Measurements from ENCODE around the gene SYTL1.

SYTL1 gene

DNA sequence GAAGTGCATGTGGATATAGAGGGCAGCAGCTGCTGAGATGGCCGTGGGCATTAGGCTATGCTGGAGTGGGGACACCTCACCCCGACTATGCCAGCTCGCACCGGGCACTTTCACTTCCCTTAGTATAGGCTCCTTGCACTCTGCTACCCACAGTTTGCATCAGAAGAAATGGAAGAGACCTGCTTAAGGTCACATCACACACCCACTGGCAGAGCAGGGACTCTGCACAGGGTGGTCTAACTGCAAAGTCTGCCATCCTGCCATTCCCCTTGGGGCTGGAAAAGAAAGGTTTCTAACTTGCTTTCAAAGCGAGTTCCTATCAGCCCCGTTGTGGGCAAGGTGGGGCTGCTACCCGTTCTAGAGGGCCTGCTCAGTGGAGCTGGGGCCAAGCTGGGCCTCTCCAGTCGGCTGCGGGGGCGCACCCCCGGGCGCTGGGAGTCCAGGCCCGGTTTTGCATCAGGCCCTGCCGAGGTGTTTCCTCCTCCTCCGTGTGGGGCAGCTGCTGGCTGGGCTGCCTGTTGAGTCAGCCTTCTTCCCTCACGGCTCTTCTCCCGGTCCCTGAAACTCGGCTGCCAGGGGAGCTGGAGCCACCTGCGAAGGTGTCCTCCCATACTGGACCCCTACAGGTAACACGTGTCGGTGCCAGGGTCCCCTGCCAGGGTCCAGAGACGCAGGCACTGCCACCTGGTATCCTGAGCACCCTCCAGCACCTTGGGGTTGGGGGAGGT, at the start of gene SYTL1:
Gene SYTL1 (plus strand): TSS at position 498 of the 728 bp plus-strand sequence. CDS start 3,313 bp downstream, outside the sequence.
- no peak for TF ChIP-seq CREB1 (IDR thresholded peaks at IDR 0.05; ENCODE audit: low read depth)
- TF ChIP-seq TCF12 (IDR thresholded peaks at IDR 0.05; ENCODE audit: low read depth): 0 out of 2 replicates have a peak, but pooled peaks have one; percentile 54
- TF ChIP-seq RAD21 (IDR thresholded peaks at IDR 0.05; ENCODE audit: low read depth): no peak
- peak; percentile 47; the same call in 1 of the 2 replicates for TF ChIP-seq EP300 (IDR thresholded peaks at IDR 0.05; ENCODE audit: borderline replicate concordance)
- no peak for TF ChIP-seq REST (IDR thresholded peaks at IDR 0.05; ENCODE audit: low read depth)
- TF ChIP-seq YY1 (IDR thresholded peaks at IDR 0.05; ENCODE audit: low read depth): peak; percentile 57; the same call in 1 of the 2 replicates
- TF ChIP-seq FOXM1 (IDR thresholded peaks at IDR 0.05; ENCODE audit: borderline replicate concordance, low read depth): no peak
- TF ChIP-seq MAX (IDR thresholded peaks at IDR 0.05): peak; percentile 73; the same call in 1 of the 2 replicates
- TF ChIP-seq EGR1 (IDR thresholded peaks at IDR 0.05): peak; percentile 80
- TF ChIP-seq CEBPB (IDR thresholded peaks at IDR 0.05): no peak
- peak; percentile 68; the same call in 1 of the 2 replicates for TF ChIP-seq ZBTB7A (IDR thresholded peaks at IDR 0.05; ENCODE audit: low read depth)
- TF ChIP-seq TAF1 (IDR thresholded peaks at IDR 0.05; ENCODE audit: low read depth): peak; percentile 58; the same call in 1 of the 2 replicates
- TF ChIP-seq TEAD4 (IDR thresholded peaks at IDR 0.05): 0 out of 2 replicates have a peak, but pooled peaks have one; percentile 25
- TF ChIP-seq NFIC (IDR thresholded peaks at IDR 0.05): no peak
- TF ChIP-seq USF1 (IDR thresholded peaks at IDR 0.05): no peak

DNA sequence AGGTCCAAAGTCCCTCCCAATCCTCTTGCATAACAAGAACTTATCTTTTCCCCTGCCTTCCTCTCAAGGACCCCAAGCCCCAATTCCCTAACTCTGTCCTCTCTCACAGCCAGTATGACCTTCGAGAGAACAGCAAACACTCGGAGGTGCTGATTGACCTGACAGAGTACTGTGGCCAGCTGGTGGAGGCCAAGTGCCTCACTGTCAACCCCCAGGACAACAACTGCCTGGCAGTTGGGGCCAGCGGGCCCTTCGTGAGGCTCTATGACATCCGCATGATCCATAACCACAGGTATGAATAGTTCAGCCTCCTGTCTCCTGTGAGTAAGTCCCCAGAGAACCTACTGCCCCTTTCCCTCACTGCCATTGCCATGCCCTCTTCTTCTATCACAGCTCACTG, 49.7 kb upstream of the SYTL1 start:
- TF ChIP-seq TCF12 (IDR thresholded peaks at IDR 0.05; ENCODE audit: low read depth) (no peak), NFIC (IDR thresholded peaks at IDR 0.05) (no peak), TEAD4 (IDR thresholded peaks at IDR 0.05) (no peak), YY1 (IDR thresholded peaks at IDR 0.05; ENCODE audit: low read depth) (no peak)

DNA sequence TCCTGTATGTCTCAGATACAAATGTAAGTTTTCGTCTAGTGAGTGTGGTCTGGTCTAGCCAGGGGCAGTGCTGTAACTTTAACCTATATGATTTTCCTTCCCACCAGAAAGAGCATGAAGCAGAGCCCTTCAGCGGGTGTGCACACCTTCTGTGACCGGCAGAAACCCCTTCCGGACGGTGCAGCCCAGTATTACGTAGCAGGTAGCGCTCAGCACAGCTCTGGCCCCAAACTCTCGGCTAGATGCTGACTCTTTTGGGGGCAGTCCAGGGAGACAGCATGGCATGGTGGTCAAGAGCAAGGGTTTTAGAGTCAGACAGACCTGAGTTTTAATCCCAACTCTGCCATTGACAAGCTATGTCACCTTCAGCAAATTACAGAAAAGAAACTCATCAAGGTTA, 47.9 kb upstream of the SYTL1 start:
- no peak for TF ChIP-seq RAD21 (IDR thresholded peaks at IDR 0.05; ENCODE audit: low read depth)
- no peak for TF ChIP-seq ZBTB7A (IDR thresholded peaks at IDR 0.05; ENCODE audit: low read depth)
- TF ChIP-seq TCF12 (IDR thresholded peaks at IDR 0.05; ENCODE audit: low read depth): no peak
- TF ChIP-seq EP300 (IDR thresholded peaks at IDR 0.05; ENCODE audit: borderline replicate concordance): no peak
- no peak for TF ChIP-seq TAF1 (IDR thresholded peaks at IDR 0.05; ENCODE audit: low read depth)
- no peak for TF ChIP-seq MAX (IDR thresholded peaks at IDR 0.05)
- no peak for TF ChIP-seq CREB1 (IDR thresholded peaks at IDR 0.05; ENCODE audit: low read depth)
- no peak for TF ChIP-seq USF1 (IDR thresholded peaks at IDR 0.05)
- TF ChIP-seq NFIC (IDR thresholded peaks at IDR 0.05): no peak
- no peak for TF ChIP-seq TEAD4 (IDR thresholded peaks at IDR 0.05)
- no peak for TF ChIP-seq REST (IDR thresholded peaks at IDR 0.05; ENCODE audit: low read depth)
- no peak for TF ChIP-seq EGR1 (IDR thresholded peaks at IDR 0.05)
- TF ChIP-seq FOXM1 (IDR thresholded peaks at IDR 0.05; ENCODE audit: borderline replicate concordance, low read depth): no peak
- no peak for TF ChIP-seq CEBPB (IDR thresholded peaks at IDR 0.05)
- no peak for TF ChIP-seq YY1 (IDR thresholded peaks at IDR 0.05; ENCODE audit: low read depth)

DNA sequence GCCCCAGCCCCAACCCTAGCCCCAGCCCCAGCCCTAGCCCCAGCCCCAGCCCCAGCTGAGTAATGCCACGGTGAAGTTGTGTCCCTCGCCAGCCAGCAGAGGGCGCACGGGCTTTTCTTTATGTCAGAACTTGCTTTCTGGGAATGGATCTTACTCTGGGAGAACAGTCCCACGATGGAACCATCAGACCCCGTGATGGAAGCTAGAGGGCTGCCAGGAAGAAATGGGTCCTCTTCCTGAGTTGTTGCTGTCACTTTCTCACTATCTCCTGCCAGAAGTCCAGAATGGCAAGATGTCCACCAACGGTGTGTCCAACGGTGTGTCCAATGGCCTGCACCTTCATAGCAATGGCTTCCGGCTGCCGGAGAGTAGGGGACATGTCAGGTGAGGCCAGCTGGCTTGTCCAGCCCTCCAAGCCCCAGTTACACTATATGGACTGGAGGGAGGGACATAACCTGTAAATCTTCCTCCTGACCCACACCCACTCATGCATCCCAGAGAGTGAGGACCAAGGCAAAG, 45.0 kb upstream of the SYTL1 start:
- TF ChIP-seq YY1 (IDR thresholded peaks at IDR 0.05; ENCODE audit: low read depth): no peak
- TF ChIP-seq TCF12 (IDR thresholded peaks at IDR 0.05; ENCODE audit: low read depth): no peak
- TF ChIP-seq EGR1 (IDR thresholded peaks at IDR 0.05): no peak
- TF ChIP-seq RAD21 (IDR thresholded peaks at IDR 0.05; ENCODE audit: low read depth): peak; percentile 50

GRCh38 chr1:27297903-27298302, 43.9 kb upstream of the SYTL1 start:
- TF ChIP-seq CREB1 (IDR thresholded peaks at IDR 0.05; ENCODE audit: low read depth) (no peak), YY1 (IDR thresholded peaks at IDR 0.05; ENCODE audit: low read depth) (no peak), NFIC (IDR thresholded peaks at IDR 0.05) (no peak), MAX (IDR thresholded peaks at IDR 0.05) (no peak), USF1 (IDR thresholded peaks at IDR 0.05) (no peak), TEAD4 (IDR thresholded peaks at IDR 0.05) (no peak), TCF12 (IDR thresholded peaks at IDR 0.05; ENCODE audit: low read depth) (no peak), EP300 (IDR thresholded peaks at IDR 0.05; ENCODE audit: borderline replicate concordance) (no peak), FOXM1 (IDR thresholded peaks at IDR 0.05; ENCODE audit: borderline replicate concordance, low read depth) (no peak), REST (IDR thresholded peaks at IDR 0.05; ENCODE audit: low read depth) (no peak), RAD21 (IDR thresholded peaks at IDR 0.05; ENCODE audit: low read depth) (no peak), ZBTB7A (IDR thresholded peaks at IDR 0.05; ENCODE audit: low read depth) (no peak), CEBPB (IDR thresholded peaks at IDR 0.05) (no peak)
